K562 (cell line): ENCODE measurements around the gene QPCT. TPM values are rescaled to one million over a fixed set of nuclear protein-coding genes. Genes with fewer than 3 reads are reported as not detected.

Experiments
- ATAC-seq: fragments of 200-7000 bp; cut with Tn5 transposase; 3 replicates; pipeline ENCODE4 v1.9.1; 2020; ENCODE audit warnings: moderate library complexity
- BruUV-seq: library from RNA; stranded (reverse); fragments of 400-500 nt; replicated peaks from 2 replicates; lab custom pipeline; 2021; lab: Mats Ljungman, UMichigan
- CTCF ChIA-PET: fragments of 300-600 bp; formaldehyde crosslinking; extraction: SDS; loops from one replicate; lab custom pipeline; 2021; ENCODE audit warnings: low intra/inter-chr PET ratio; lab: Yijun Ruan, JAX
- POLR2A ChIA-PET: fragments of 300-600, 350-650 bp; sonication (Branson Sonifier 250); formaldehyde crosslinking; extraction: SDS; loops from one replicate; lab custom pipeline; 2021; ENCODE audit warnings: antibody characterized with exemption, inconsistent platforms; lab: Yijun Ruan, JAX
- DNase-seq, 4 experiments: peaks; one replicate each; pipeline versions ENCODE4 v3.0.0 to v3.0.0-alpha.2; 2011 to 2018; ENCODE audit warnings: low spot score in 3 of 4, mixed read lengths in 3 of 4; ENCODE audit errors: extremely low read depth in 1 of 4
- FAIRE-seq: peaks from 2 replicates; lab custom pipeline; 2011; peaks lifted over from hg19 to GRCh38; lab: Jason Lieb, UNC
- H2AFZ ChIP-seq: 2 replicates; pipeline ENCODE4 v1.6.0; 2011; ENCODE audit warnings: low read depth, low read length, control low read depth, inconsistent platforms
- H3K27ac ChIP-seq: fragments of 200-600 bp; 3 replicates; pipeline ENCODE4 v1.8.0; 2011; ENCODE audit warnings: low read depth, mild to moderate bottlenecking, control low read depth, inconsistent platforms, low read length, moderate library complexity, mixed read lengths; ENCODE audit errors: extremely low read depth
- H3K27me3 ChIP-seq, 2 experiments: fragments of 300-600 bp in 1 of 2; 2 replicates in 1 of 2; 3 replicates in 1 of 2; pipeline versions ENCODE4 v1.6.0 to v1.8.0; 2011; ENCODE audit warnings: inconsistent platforms in 2 of 2, low read length in 2 of 2, mild to moderate bottlenecking in 1 of 2, mixed read lengths in 1 of 2, moderate library complexity in 1 of 2; ENCODE audit not compliant: control insufficient read depth in 2 of 2, insufficient read depth in 2 of 2
- H3K36me3 ChIP-seq: fragments of 300-600 bp; 3 replicates; pipeline ENCODE4 v1.8.0; 2011; ENCODE audit warnings: mild to moderate bottlenecking, low read length, inconsistent platforms; ENCODE audit not compliant: control insufficient read depth, insufficient read depth
- H3K4me1 ChIP-seq, 2 experiments: fragments of 200-600 bp in 1 of 2; replicated peaks in 1 of 2; 2 replicates in 1 of 2; 3 replicates in 1 of 2; pipeline versions ENCODE4 v1.5.1 to v1.8.0; 2011; ENCODE audit warnings: inconsistent platforms in 2 of 2, low read length in 2 of 2, mild to moderate bottlenecking in 1 of 2, mixed read lengths in 1 of 2, moderate library complexity in 1 of 2; ENCODE audit not compliant: control insufficient read depth in 2 of 2, insufficient read depth in 2 of 2
- H3K4me2 ChIP-seq: 2 replicates; pipeline ENCODE4 v1.6.1; 2011; ENCODE audit warnings: low read length, control low read depth, inconsistent platforms, mixed read lengths; ENCODE audit not compliant: insufficient read depth
- H3K4me3 ChIP-seq: fragments of 200-600 bp; sonication (generic), shearing (Covaris generic); 2 replicates; pipeline ENCODE4 v1.5.1; 2016; ENCODE audit warnings: control low read depth, inconsistent platforms
- H3K79me2 ChIP-seq: fragments of 200-600 bp; 3 replicates; pipeline ENCODE4 v1.8.0; 2011; ENCODE audit warnings: low read length, inconsistent platforms; ENCODE audit not compliant: control insufficient read depth, insufficient read depth
- H3K9ac ChIP-seq, 2 experiments: 2 replicates each; pipeline versions ENCODE4 v1.6.0 to v1.6.1; 2011; ENCODE audit warnings: low read depth in 2 of 2, low read length in 2 of 2, control low read depth in 1 of 2, inconsistent platforms in 1 of 2, mild to moderate bottlenecking in 1 of 2, mixed read lengths in 1 of 2; ENCODE audit not compliant: insufficient read depth in 1 of 2
- H3K9me1 ChIP-seq: one replicate; pipeline ENCODE4 v1.6.0; 2011; ENCODE audit warnings: inconsistent platforms, mild to moderate bottlenecking, low read length, moderate library complexity; ENCODE audit not compliant: control insufficient read depth, insufficient read depth
- H3K9me3 ChIP-seq: replicated peaks from 2 replicates; pipeline ENCODE4 v1.5.1; 2011; ENCODE audit warnings: low read depth, low read length, inconsistent platforms; ENCODE audit not compliant: control insufficient read depth, insufficient read depth
- H4K20me1 ChIP-seq: replicated peaks from 2 replicates; pipeline ENCODE4 v1.6.1; 2011; ENCODE audit warnings: low read length, inconsistent platforms, mixed read lengths; ENCODE audit not compliant: control insufficient read depth, insufficient read depth
- ATF7 ChIP-seq: fragments of 450-650 bp; IDR thresholded peaks from 2 replicates; pipeline ENCODE4 v1.7.1; 2014; ENCODE audit warnings: mild to moderate bottlenecking, moderate library complexity
- ELF2 ChIP-seq: fragments of 250-450 bp; sonication (Bioruptor Pico); IDR thresholded peaks from 2 replicates; pipeline ENCODE4 v1.5.0; 2021; ENCODE audit warnings: mild to moderate bottlenecking
- ETS2 ChIP-seq: IDR thresholded peaks from 2 replicates; pipeline ENCODE4 v1.6.1; 2016; ENCODE audit warnings: borderline replicate concordance, missing genetic modification characterization, mild to moderate bottlenecking, moderate library complexity, missing compliant biosample characterization; ENCODE audit not compliant: poor library complexity, severe bottlenecking
- HNRNPUL1 ChIP-seq: fragments of 200-400 bp; formaldehyde crosslinking; IDR thresholded peaks from 2 replicates; pipeline ENCODE4 v1.6.1; 2017; ENCODE audit warnings: low read length
- KDM4B ChIP-seq, 2 experiments: fragments of 450-650 bp in 1 of 2; sonication (generic) in 1 of 2; IDR thresholded peaks; 2 replicates each; pipeline ENCODE4 v1.6.1; 2016 to 2017; ENCODE audit warnings: borderline replicate concordance in 2 of 2, antibody characterized with exemption in 1 of 2, low read depth in 1 of 2, mild to moderate bottlenecking in 1 of 2
- KLF10 ChIP-seq: fragments of 250-450 bp; sonication (Bioruptor Pico); IDR thresholded peaks from 2 replicates; pipeline ENCODE4 v1.6.1; 2021; ENCODE audit warnings: matching md5 sums
- TARDBP ChIP-seq: fragments of 450-650 bp; IDR thresholded peaks from 2 replicates; pipeline ENCODE4 v1.6.1; 2016
- TEAD2 ChIP-seq: fragments of 450-650 bp; IDR thresholded peaks from 2 replicates; pipeline ENCODE4 v1.6.1; 2016; ENCODE audit warnings: missing genetic modification characterization, control low read depth, missing compliant biosample characterization
- ZNF311 ChIP-seq: fragments of 250-450 bp; sonication (Bioruptor Pico); IDR thresholded peaks from 2 replicates; pipeline ENCODE4 v1.4.0; 2020; ENCODE audit warnings: mild to moderate bottlenecking, moderate library complexity
- WGBS: fragments of 100-300 bp; shearing (Covaris generic); methylation state at CpG from one replicate; pipeline ENCODE4 v1.1.6; 2016; ENCODE audit warnings: low coverage, mixed read lengths; ENCODE audit not compliant: insufficient coverage; ENCODE audit errors: missing lambda C conversion rate; 5-methylcytosine and 5-hydroxymethylcytosine counted together
- in situ Hi-C: fragments of 300-500 bp; cut with MboI; formaldehyde crosslinking; loops from 4 replicates; pipeline ENCODE4 v1.15.0; 2018; ENCODE audit warnings: inconsistent platforms, mixed read lengths
- intact Hi-C: fragments of 100-400 bp; cut with micrococcal nuclease; formaldehyde crosslinking; loops from 2 replicates; pipeline ENCODE4 v1.14.2; 2022
- polyA plus RNA-seq, 8 experiments: library from polyadenylated mRNA; depleted of rRNA in 4 of 8; stranded (reverse) in 5 of 8; unstranded in 3 of 8; fragments of >200 nt; fragmentation: Nextera tagmentation in 2 of 8; fragmentation: Illumina TruSeq in 1 of 8; extraction: Ambion mirVana in 2 of 8; extraction: Trizol in 1 of 8; gene quantifications; 2 replicates each; pipeline versions ENCODE4 v1.2.1 to v1.2.3, GENCODE V29; 2011 to 2014; ENCODE audit warnings: inconsistent platforms in 1 of 8, missing spikeins in 1 of 8
- total RNA-seq, 7 experiments: library from RNA; depleted of rRNA in 6 of 7; stranded (reverse); fragments of >200 nt in 6 of 7; fragmentation: Illumina TruSeq in 2 of 7; extraction: Trizol in 2 of 7; gene quantifications; 2 replicates each; pipeline versions ENCODE4 v1.2.1 to v1.2.3, GENCODE V29; 2011 to 2021; ENCODE audit warnings: low replicate concordance in 1 of 7
- TF ChIP-seq, protein P1 (sequence below): fragments of 450-650 bp; formaldehyde crosslinking; IDR thresholded peaks from 2 replicates; pipeline ENCODE4 v1.4.0; 2022; ENCODE audit warnings: missing genetic modification characterization
- TF ChIP-seq, protein P2 (sequence below): sonication (generic); formaldehyde crosslinking; IDR thresholded peaks from 2 replicates; pipeline ENCODE4 v1.8.0; 2023; ENCODE audit warnings: mild to moderate bottlenecking, missing genetic modification reagents

The QPCT gene
- total and polyA plus RNA-seq, 9 of the 15 experiments (the other 6 are each of a cell fraction or from before 2014, with no cell fraction given) = 0.07 TPM; not detected in 8

DNA sequence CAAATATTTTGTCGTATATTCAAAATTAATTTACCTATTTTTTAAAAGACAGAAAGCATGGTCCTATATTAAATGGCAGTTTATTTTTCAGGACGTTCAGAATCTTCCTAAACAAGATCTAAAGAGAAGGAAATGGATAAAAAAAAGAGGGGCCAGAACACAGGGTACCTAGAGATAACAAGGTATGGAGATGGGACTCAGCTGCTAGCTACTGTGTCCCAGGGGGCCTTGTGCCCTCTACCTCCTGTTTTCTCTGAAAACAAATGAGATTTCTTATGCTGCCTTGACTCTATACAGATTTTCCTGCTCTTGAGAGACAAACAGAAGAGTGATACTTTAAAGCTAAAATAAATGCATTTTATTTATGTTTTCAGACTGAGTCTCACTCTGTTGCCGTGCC lies 29.1 kb upstream of the QPCT start:
- Histone ChIP-seq H3K9me3 (no peaks in the 10 kb centered on the region), H3K36me3 (peaks cover 6% of the 10 kb centered on the region; the same call in 2 of the 3 replicates), H3K9me1 (no peaks in the 10 kb centered on the region), H3K79me2 (peaks cover 25% of the 10 kb centered on the region; the same call in 2 of the 3 replicates), H3K9ac (no peak overlapping the region), H3K4me2 (no peak overlapping the region), H3K4me3 (no peak overlapping the region), H4K20me1 (no peaks in the 10 kb centered on the region), H3K27me3 (no peaks in the 10 kb centered on the region), H3K27ac (no peak overlapping the region), H2AFZ (no peak overlapping the region)
- POLR2A ChIA-PET = interaction anchor here (0.6 to 1.8 kb wide), 2 partner anchors 10 to 11 kb away, joined by 3 to 5 read pairs; no protein-coding TSS in a partner anchor
- in situ Hi-C loops = no loop called here
- FAIRE-seq (no peak), ATAC-seq (no peak)
- no TSS peak for BruUV-seq
- WGBS = 69% methylated on average over 3 of the region's 3 CpGs
- no peak for TF ChIP-seq KDM4B (IDR thresholded peaks at IDR 0.05; ENCODE audit: borderline replicate concordance in 2 of 2, low read depth in 1 of 2)
- TF ChIP-seq HNRNPUL1 = no peak
- TF ChIP-seq TARDBP = no peak
- no peak for TF ChIP-seq ZNF311 (CRISPR knock-in tag)
- no peak for TF ChIP-seq TEAD2 (tag)
- TF ChIP-seq ELF2 = no peak
- no peak for TF ChIP-seq KLF10 (CRISPR knock-in tag)
- no peak for TF ChIP-seq ETS2
- TF ChIP-seq, protein P1, sequence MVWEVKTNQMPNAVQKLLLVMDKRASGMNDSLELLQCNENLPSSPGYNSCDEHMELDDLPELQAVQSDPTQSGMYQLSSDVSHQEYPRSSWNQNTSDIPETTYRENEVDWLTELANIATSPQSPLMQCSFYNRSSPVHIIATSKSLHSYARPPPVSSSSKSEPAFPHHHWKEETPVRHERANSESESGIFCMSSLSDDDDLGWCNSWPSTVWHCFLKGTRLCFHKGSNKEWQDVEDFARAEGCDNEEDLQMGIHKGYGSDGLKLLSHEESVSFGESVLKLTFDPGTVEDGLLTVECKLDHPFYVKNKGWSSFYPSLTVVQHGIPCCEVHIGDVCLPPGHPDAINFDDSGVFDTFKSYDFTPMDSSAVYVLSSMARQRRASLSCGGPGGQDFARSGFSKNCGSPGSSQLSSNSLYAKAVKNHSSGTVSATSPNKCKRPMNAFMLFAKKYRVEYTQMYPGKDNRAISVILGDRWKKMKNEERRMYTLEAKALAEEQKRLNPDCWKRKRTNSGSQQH (CRISPR knock-in tag) = no peak
- TF ChIP-seq, protein P2, sequence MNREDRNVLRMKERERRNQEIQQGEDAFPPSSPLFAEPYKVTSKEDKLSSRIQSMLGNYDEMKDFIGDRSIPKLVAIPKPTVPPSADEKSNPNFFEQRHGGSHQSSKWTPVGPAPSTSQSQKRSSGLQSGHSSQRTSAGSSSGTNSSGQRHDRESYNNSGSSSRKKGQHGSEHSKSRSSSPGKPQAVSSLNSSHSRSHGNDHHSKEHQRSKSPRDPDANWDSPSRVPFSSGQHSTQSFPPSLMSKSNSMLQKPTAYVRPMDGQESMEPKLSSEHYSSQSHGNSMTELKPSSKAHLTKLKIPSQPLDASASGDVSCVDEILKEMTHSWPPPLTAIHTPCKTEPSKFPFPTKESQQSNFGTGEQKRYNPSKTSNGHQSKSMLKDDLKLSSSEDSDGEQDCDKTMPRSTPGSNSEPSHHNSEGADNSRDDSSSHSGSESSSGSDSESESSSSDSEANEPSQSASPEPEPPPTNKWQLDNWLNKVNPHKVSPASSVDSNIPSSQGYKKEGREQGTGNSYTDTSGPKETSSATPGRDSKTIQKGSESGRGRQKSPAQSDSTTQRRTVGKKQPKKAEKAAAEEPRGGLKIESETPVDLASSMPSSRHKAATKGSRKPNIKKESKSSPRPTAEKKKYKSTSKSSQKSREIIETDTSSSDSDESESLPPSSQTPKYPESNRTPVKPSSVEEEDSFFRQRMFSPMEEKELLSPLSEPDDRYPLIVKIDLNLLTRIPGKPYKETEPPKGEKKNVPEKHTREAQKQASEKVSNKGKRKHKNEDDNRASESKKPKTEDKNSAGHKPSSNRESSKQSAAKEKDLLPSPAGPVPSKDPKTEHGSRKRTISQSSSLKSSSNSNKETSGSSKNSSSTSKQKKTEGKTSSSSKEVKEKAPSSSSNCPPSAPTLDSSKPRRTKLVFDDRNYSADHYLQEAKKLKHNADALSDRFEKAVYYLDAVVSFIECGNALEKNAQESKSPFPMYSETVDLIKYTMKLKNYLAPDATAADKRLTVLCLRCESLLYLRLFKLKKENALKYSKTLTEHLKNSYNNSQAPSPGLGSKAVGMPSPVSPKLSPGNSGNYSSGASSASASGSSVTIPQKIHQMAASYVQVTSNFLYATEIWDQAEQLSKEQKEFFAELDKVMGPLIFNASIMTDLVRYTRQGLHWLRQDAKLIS (CRISPR knock-in tag) = no peak
- TF ChIP-seq ATF7 = no peak
- TF ChIP-seq, all 486 proteins: peak for 0
- no peaks in the 10 kb centered on the region; a peak in 1 of 5 replicates for H3K4me1 ChIP-seq
- intact Hi-C loops = no loop called here
- CTCF ChIA-PET = no interaction called here
- DNase-seq = no peak
